OCI-LY1 (cell line): Measurements from ENCODE around the gene AKAP8L.

Experiments used
- CTCF ChIP-seq: fragments of 200-600 bp; sonication (generic), shearing (Covaris generic); IDR thresholded peaks from 2 replicates; pipeline ENCODE4 v1.5.1; 2017; ENCODE audit warnings: mild to moderate bottlenecking, antibody characterized with exemption, low read length, moderate library complexity, mixed read lengths
- EZH2 ChIP-seq: fragments of 200-600 bp; sonication (generic), shearing (Covaris generic); IDR thresholded peaks from 2 replicates; pipeline ENCODE4 v1.8.0; 2017; ENCODE audit warnings: borderline replicate concordance, mixed run types, mild to moderate bottlenecking, antibody characterized with exemption, low read length, moderate library complexity, mixed read lengths

GRCh38 chr19:15428956-15429824, 10.4 kb upstream of the AKAP8L start:
- TF ChIP-seq CTCF (no peak), EZH2 (no peak)
